ENCODE measurements around the gene USP43. TPM values are rescaled to one million over a fixed set of nuclear protein-coding genes. Genes with fewer than 3 reads are reported as not detected.

Gene USP43
- total RNA-seq, 1 donor from 2014 or later = 8.6 TPM

DNA sequence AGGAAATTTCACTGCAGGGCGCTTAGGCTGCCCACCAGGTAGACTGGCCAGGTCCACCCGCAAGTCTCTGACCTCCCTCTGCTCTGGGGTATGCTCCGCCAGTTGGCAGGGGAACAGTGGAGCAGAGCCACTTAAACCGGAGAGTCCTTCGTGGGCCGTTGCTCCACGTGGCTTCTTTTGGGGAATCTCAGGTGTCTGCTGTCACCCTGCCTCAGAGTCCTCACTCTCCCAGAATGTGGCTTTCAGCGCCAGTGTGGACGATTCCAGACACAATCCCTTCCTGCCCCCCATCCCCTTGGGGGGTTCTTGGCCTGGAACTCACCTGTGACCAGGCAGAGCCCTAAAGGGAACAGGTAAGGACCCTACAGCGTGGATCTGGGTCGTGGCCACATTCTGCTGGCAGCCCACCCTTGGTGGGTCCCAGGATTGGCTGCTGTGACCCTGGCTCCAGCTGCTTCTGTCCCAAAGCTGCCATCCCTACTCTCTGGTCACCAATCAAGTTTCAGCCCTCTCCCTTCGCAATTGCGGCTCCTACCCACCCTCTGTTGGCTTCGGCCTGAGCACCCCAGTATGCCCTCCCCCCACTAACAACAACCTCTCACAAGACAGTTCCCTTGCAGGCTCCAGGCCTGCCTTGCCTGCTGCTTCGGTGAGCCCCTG, 123.8 kb downstream of the USP43 start:
- no peak for FAIRE-seq

DNA sequence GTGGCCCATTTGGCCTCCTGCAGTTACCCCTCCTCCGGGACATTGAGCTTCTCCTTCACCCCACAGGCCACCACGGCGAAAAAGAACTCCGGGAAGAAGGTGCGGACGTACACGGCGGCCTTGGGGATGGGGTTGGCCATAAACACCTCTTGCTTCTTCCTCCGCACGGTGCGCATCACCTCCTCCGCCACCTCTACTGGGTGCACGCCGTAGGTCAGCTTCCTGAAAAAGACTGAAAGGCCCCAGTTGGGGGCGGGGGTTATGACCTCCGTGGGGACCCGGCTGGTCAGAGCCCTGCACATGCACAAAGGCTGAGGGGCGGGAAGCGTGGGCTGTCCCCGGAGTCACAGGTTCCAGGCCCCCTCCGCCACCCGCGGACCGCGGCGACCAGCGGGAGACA, 126.1 kb downstream of the USP43 start:
- FAIRE-seq (no peak), DNase-seq (ENCODE audit: low spot score in 2 of 2) (no peak)

More for the DNA sequence above, 123.8 kb downstream of the USP43 start:
- no peak for DNase-seq (ENCODE audit: low spot score in 2 of 2)

DNA sequence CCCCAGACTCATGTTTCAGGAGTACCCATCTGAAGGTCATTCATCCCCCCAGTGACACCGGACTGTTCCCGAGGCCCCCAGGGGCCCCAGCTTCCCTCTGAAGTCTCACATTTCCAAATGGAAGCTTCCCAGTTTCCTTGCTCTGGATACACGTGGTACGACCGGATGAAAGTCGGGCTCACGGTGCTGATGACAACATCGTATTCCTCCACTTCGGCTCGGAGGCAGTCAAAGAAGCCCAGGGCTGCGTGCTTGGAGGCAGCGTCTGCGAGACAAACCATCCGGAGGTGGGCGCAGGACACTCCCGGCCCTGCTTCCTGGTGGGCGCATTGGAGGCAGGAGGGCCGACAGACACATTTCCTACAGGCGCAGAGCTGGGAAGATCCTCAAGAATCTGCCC, 127.3 kb downstream of the USP43 start:
- FAIRE-seq (no peak), DNase-seq (ENCODE audit: low spot score in 2 of 2) (no peak)

DNA sequence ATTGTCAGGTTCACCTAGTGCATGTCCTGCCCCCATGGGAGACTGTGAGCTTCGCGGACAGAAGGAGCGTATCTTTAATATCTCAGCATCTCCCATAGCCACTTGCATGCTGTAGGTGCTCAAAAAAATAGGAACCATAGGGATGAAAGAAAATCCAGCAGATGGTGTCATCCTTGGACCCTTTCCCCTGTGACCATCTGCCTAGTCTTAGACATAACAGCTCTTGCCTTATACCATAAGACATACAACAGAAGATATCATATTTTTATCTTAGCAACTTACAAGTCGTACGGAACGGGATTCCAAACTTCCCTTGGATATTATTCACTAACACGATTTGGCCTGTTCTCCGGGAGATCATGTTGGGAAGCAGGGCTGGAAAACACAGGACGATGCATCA, 131.6 kb downstream of the USP43 start:
- FAIRE-seq = no peak

More for the DNA sequence above, 131.6 kb downstream of the USP43 start:
- no peak for DNase-seq (ENCODE audit: low spot score in 2 of 2)

Other genes starting within 250 kb of the USP43 start
- gene STX8, start 69.7 kb upstream of the USP43 start, total RNA-seq = 63.6 TPM
- 0.41 TPM for gene CFAP52, start 68.9 kb upstream of the USP43 start, total RNA-seq
- gene DHRS7C, start 146.1 kb downstream of the USP43 start, total RNA-seq = not detected
- gene GSG1L2, start 176.6 kb downstream of the USP43 start, total RNA-seq = not detected
- gene GLP2R, start 180.4 kb downstream of the USP43 start, total RNA-seq = not detected

All from frontal cortex (tissue), 4 donors.